ENCODE data around the gene FBXO34. TPM values are rescaled to one million over a fixed set of nuclear protein-coding genes. Genes with fewer than 3 reads are reported as not detected.

The FBXO34 gene
- total RNA-seq, 1 experiment from 2014 or later = 18.8 TPM

- Histone ChIP-seq H3K4me3 (ENCODE audit: low read depth in 2 of 2, low read length in 2 of 2) (no peak overlapping the region), H3K4me1 (ENCODE audit: control insufficient read depth, insufficient read depth, low read length) (no peaks in the 10 kb centered on the region), H3K27me3 (ENCODE audit: control insufficient read depth, insufficient read depth, low read length) (no peaks in the 10 kb centered on the region), H3K36me3 (ENCODE audit: control insufficient read depth, insufficient read depth, low read length) (no peaks in the 10 kb centered on the region; the same call in 1 of the 2 replicates), H3K27ac (ENCODE audit: low read length) (no peak overlapping the region), H3K9me3 (ENCODE audit: control insufficient read depth, insufficient read depth, low read depth, low read length) (no peaks in the 10 kb centered on the region)
- ATAC-seq (no peak), DNase-seq (ENCODE audit: low read depth, low spot score) (no peak)
- ChIA-PET POLR2A (interaction anchor here (0.6 kb wide), 1 partner anchor 49 kb away, joined by 3 read pairs; no protein-coding TSS in a partner anchor), CTCF (no interaction called here)
- in situ Hi-C loops (cut with HindIII; ENCODE audit: low pct_unique_long_range_greater_than_20kb, low sequenced_read_pairs) (no loop called here), intact Hi-C loops (cut with micrococcal nuclease; ENCODE audit: unreplicated experiment) (no loop called here)
- BruUV-seq (replicated peaks) = no TSS peak
- TF ChIP-seq, protein P1, sequence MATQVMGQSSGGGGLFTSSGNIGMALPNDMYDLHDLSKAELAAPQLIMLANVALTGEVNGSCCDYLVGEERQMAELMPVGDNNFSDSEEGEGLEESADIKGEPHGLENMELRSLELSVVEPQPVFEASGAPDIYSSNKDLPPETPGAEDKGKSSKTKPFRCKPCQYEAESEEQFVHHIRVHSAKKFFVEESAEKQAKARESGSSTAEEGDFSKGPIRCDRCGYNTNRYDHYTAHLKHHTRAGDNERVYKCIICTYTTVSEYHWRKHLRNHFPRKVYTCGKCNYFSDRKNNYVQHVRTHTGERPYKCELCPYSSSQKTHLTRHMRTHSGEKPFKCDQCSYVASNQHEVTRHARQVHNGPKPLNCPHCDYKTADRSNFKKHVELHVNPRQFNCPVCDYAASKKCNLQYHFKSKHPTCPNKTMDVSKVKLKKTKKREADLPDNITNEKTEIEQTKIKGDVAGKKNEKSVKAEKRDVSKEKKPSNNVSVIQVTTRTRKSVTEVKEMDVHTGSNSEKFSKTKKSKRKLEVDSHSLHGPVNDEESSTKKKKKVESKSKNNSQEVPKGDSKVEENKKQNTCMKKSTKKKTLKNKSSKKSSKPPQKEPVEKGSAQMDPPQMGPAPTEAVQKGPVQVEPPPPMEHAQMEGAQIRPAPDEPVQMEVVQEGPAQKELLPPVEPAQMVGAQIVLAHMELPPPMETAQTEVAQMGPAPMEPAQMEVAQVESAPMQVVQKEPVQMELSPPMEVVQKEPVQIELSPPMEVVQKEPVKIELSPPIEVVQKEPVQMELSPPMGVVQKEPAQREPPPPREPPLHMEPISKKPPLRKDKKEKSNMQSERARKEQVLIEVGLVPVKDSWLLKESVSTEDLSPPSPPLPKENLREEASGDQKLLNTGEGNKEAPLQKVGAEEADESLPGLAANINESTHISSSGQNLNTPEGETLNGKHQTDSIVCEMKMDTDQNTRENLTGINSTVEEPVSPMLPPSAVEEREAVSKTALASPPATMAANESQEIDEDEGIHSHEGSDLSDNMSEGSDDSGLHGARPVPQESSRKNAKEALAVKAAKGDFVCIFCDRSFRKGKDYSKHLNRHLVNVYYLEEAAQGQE (IDR thresholded peaks at IDR 0.05; ENCODE audit: insufficient read depth in 1 of 2, low read depth in 2 of 2, low read length in 1 of 2) = no peak
- no peak for TF ChIP-seq TCF7L2 (IDR thresholded peaks at IDR 0.05; ENCODE audit: low read depth, low read length)
- TF ChIP-seq CTCF (IDR thresholded peaks at IDR 0.05) = no peak
- no peak for TF ChIP-seq POLR2AphosphoS5 (IDR thresholded peaks at IDR 0.05; ENCODE audit: low read depth, low read length)
- no peak for TF ChIP-seq SIN3A (IDR thresholded peaks at IDR 0.05; ENCODE audit: borderline replicate concordance, insufficient read depth, low read depth, low read length)
Observed at GRCh38 chr14:55317542-55318306, 46.5 kb downstream of the FBXO34 start.

- BruUV-seq (replicated peaks) = no TSS peak
- ATAC-seq (no peak), DNase-seq (ENCODE audit: low read depth, low spot score) (no peak)
- in situ Hi-C loops (cut with HindIII; ENCODE audit: low pct_unique_long_range_greater_than_20kb, low sequenced_read_pairs) (no loop called here), intact Hi-C loops (cut with micrococcal nuclease; ENCODE audit: unreplicated experiment) (no loop called here)
- CTCF ChIA-PET = no interaction called here
- Histone ChIP-seq H3K27me3 (ENCODE audit: control insufficient read depth, insufficient read depth, low read length) (no peaks in the 10 kb centered on the region), H3K4me3 (ENCODE audit: low read depth in 2 of 2, low read length in 2 of 2) (no peak overlapping the region), H3K27ac (ENCODE audit: low read length) (no peak overlapping the region), H3K9me3 (ENCODE audit: control insufficient read depth, insufficient read depth, low read depth, low read length) (no peaks in the 10 kb centered on the region), H3K36me3 (ENCODE audit: control insufficient read depth, insufficient read depth, low read length) (no peaks in the 10 kb centered on the region; the same call in 1 of the 2 replicates), H3K4me1 (ENCODE audit: control insufficient read depth, insufficient read depth, low read length) (no peaks in the 10 kb centered on the region)
- POLR2A ChIA-PET = no interaction called here
- TF ChIP-seq POLR2AphosphoS5 (IDR thresholded peaks at IDR 0.05; ENCODE audit: low read depth, low read length) = no peak
- no peak for TF ChIP-seq TCF7L2 (IDR thresholded peaks at IDR 0.05; ENCODE audit: low read depth, low read length)
- TF ChIP-seq, protein P1 (IDR thresholded peaks at IDR 0.05; ENCODE audit: insufficient read depth in 1 of 2, low read depth in 2 of 2, low read length in 1 of 2) = no peak
- no peak for TF ChIP-seq SIN3A (IDR thresholded peaks at IDR 0.05; ENCODE audit: borderline replicate concordance, insufficient read depth, low read depth, low read length)
- TF ChIP-seq CTCF (IDR thresholded peaks at IDR 0.05) = no peak
Observed at GRCh38 chr14:55318694-55319093, 47.5 kb downstream of the FBXO34 start.

Data from Panc1 (cell line).